Caki2 (cell line): Measurements from ENCODE around the gene PSMB7. TPM values are rescaled to one million over a fixed set of nuclear protein-coding genes. Genes with fewer than 3 reads are reported as not detected.

Source experiments
- DNase-seq: peaks from one replicate; pipeline ENCODE4 v3.0.0-alpha.2; 2015; ENCODE audit warnings: low read depth
- in situ Hi-C: cut with HindIII; loops from 2 replicates; pipeline ENCODE4 v1.10.0; 2016; ENCODE audit warnings: low sequenced_read_pairs, low pct_unique_long_range_greater_than_20kb, mixed read lengths
- total RNA-seq: library from RNA; depleted of rRNA; stranded (reverse); fragments of >200 nt; shearing (Covaris generic); gene quantifications from 2 replicates; pipeline ENCODE4 v1.2.3, GENCODE V29; 2014; ENCODE audit warnings: low replicate concordance

PSMB7 gene
- total RNA-seq, 1 experiment from 2014 or later = 142 TPM

DNA sequence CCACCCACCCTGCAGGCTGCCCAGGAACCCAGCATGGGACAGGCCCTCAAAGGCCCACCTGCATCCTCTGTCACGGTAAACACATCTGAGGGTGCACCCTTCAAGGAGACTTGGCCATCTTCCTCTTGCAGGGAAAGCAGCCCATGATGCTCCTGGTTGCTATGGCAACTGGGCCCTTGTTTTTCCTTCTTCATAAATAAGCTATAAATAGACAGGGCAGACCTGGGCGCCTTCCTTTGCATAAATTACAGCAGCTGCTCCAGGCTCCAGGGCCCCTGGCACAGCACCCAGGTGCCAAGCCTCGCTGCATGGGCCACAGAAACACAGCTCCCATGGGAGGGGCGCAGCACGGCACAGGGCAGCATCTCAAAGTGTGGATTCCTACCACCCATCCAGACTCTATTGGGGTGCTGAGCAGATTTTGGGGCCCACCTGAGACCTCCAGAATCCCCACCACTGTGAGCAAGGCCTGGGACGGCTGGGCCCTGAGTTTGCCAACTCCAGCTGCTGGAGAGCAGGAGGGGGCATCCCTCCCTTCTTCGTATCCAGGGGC, 5.8 kb upstream of the PSMB7 start:
- peak; percentile 15 for DNase-seq
- in situ Hi-C loops = no loop called here

DNA sequence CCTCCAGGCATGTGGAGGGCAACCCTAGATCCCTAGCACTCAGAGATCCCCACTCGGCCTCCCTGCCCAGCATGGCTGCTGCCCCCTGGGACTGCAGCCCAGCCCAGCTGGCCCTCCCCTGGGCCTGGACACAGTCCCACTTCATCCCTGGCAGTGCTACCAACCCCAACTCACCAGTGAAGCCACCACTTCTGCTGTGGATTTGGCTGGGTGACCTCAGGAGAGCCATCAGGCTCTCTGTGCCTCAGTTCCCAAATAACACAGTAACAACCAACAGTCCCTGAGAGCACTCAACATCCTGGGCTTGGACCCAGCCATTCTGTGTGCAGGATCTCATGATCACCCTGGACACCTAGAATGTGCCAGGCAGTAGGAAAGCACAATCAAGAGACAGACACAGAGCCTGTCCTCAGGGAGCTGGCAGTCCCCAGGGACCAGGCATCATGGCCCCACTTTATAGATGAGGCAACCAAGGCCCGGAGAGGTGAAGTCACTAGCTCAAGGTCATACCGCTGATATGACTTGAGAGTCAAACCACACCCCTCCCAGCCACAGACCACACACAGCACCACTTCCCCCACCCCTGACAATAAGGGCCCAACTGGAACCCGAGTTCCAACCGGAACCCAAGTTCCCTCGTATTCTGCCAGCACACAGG, 4.7 kb upstream of the PSMB7 start:
- in situ Hi-C loops = no loop called here
- no peak for DNase-seq

DNA sequence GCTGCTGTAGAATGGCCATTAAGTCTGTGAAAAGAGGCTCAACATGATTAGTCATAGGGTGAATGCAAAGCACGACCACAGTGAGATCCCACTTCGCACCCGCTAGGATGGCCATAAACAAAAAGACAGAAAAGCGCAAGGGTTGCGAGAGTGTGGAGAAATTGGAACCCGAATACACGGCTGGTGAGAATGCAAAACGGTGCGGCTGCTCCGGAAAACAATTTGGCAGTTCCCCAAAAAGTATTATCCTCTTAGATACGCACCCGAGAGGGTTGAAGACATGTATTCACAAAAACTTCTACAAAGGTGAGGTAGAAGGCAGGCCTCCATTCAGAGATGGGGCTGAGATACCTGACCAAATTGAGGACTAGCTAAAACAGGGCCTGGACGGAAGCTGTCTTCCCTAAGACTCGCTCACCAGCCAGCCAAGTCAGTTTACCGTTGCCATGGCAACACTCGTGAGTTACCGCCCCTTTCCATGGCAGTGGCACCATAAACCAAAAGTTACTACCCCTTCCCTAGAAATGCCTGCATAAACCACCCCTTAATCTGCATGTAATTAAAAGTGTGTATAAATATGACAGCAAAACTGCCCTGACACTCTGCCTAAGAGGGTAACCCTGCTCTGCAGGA, 726 bp upstream of the PSMB7 start:
- in situ Hi-C loops = no loop called here

DNA sequence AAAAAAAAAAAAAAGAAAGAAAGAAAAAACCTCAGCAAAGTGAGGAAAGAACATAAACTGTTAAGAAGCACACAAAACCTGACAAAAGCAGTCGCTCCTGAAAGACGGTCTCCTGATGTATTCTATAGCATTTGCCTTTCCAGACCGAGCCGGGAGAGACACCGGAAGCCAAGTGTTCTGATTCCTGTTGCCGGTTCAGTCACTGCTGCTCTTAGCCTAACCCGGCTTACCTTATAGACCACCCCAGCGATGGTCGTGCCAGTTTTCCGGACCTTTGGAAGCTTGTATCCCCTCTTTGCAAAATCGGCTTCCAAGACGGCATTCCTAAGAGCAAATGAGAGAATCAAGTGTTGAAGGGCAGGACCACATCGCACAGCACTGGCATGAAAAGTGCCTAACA, 630 bp downstream of the PSMB7 start:
- in situ Hi-C loops = no loop called here
- DNase-seq = no peak

More for the DNA sequence above, 726 bp upstream of the PSMB7 start:
- DNase-seq = no peak

DNA sequence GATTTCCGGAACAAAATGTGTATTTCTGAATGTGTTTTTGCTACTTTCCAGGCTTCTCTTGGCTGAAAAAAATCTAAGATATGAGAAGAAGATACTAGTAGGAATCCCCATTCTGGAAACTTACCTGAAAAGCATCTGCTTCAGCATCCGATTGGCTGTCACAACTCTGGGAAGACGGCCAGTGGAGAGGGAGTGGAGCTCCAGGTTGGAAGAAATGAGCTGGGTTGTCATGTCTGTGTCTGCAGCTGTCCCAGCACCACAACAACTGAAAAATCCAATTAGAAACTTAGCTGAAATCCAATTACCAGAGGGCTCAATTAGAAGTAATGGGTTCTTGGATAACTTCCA, 3.0 kb downstream of the PSMB7 start:
- no peak for DNase-seq
- in situ Hi-C loops = no loop called here

DNA sequence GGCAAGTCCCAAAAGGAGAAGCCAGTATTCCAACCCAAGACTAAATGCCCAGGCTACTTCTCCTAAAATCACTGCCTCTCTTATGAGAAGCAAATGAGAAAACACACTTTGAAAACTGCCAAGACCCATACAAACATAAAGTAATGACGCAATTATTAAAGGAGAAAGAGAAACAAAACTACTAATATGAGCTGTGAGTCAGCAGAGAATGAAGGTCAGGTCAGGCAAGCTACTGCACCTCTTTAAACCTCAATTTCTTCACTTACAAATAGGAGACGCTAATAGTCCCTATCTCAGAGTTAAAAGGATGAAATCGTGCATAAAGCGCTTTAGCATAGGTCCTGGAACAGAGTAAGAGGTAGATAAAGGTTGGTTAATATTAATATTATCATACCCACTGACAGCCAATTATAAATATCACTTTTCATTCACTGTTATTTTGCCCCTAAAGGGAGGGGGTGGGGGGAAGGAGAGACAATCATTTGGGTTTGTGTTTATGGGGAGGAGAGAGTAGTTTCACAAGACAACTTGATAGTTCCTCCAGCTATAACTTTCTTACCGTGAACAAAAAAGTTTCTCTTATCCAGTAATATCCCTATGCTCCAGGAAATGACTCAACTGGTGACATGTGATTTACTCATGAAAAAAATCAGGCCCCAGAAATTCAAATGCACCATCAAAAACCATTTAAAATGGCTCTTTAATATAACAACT, 3.6 kb downstream of the PSMB7 start:
- peak; percentile 43 for DNase-seq
- in situ Hi-C loops = no loop called here

DNA sequence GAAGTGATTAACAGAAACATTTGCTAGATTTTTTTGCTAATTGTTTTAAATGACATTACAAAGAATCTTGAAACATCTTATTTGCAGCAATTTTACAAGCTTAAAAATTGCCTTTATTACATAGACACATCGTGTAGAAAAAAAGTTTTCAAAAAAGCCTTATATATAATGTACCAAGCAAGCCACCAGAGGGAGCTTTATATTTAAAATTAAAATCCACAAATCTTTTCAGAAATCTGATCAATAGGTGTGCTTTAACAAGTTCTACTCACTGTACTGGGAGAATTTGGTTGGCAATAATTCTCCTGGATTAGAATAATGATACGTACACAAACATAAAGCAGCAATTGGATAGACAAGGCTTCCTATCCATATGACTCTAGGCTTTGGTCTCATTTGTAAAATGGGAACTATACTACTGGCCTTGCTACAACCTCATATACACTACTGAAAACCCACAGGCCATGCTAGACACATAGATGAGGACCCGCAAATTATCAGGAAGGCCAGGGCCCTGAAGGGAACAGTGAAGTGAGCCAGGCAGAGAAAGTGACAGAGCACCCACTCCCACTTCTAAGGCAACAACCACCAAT, 4.8 kb downstream of the PSMB7 start:
- DNase-seq = peak; percentile 19
- in situ Hi-C loops = no loop called here

DNA sequence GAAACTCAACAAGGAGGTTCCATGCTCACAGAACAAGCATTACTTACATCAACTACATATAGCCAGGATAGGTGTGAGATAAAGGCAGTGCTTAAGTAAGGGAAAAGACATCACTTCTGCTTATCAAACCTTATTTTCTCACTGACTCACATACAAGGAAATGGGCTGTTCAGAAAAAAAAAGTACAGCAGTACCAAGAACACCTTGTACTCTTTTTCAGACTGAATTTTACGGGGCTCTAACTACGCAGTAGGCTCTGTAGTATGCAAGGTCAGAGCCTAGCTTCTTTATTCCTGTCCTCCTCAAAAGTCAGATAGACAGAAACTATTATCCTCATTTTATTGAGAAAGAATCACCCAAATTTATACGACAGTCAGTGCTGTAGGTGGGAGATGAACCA, 5.8 kb downstream of the PSMB7 start:
- DNase-seq = peak; percentile 11
- in situ Hi-C loops = no loop called here

DNA sequence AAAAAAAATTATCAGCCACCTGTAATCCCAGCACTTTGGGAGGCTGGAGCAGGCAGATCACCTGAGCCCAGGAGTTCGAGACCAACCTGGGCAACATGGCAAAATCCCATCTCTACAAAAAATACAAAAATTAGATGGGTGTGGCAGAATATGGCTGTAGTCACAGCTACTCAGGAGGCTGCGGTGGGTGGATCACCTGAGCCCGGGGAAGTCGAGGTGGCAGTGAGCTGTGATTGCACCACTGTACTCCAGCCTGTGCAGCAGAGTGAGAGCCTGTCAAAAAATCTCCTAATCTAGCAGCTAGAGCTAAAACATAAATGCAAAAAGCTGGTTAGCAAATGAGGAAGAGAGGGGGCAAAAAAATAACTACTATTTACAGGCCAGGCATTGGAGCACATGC, 12.0 kb downstream of the PSMB7 start:
- in situ Hi-C loops = no loop called here
- no peak for DNase-seq

DNA sequence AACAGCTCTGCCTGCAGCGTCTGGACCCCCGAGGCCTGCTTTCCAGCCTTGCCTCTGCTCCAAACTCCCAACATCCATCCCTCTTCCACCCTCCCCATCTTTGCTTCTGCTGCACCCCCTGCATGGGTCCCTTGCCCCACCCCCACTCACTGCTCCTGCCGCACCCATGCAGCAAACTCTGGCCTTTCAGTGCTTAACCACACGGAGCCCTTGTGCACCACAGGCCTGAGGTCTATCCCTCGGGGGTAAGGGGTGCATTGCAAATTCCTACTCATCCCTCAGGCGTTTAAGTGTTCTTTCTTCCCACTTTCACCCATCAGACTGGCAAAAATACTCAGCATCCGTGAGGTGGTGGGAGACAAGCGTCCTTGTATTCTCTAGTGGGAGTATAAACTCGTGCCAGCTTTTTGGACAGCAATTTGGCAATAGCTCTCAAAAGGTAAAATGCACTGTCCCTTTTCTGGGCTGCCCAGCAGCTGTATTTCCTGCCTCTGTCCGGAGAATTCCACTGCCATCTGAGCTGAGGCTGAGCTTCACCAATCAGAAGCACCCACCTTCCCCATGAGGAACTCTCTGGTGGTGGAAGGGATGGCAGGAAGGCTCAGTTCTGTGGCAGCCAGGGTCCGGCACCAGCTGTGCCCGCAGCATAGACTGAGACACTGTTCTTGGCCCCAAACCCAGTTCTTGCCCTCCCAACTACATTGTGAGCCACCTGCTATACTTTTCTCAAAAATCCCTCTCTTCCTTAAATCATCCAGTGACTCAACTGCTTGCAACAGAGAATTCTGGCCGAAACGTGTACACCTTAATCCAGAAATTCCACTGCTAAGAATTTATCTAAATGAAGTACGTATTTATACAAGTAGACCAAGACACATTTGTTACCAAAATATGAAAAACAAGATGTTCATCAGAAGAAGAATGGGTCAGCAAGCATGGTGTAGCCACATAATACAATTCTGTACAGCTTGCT, 15.0 kb downstream of the PSMB7 start:
- DNase-seq = no peak
- in situ Hi-C loops = no loop called here

DNA sequence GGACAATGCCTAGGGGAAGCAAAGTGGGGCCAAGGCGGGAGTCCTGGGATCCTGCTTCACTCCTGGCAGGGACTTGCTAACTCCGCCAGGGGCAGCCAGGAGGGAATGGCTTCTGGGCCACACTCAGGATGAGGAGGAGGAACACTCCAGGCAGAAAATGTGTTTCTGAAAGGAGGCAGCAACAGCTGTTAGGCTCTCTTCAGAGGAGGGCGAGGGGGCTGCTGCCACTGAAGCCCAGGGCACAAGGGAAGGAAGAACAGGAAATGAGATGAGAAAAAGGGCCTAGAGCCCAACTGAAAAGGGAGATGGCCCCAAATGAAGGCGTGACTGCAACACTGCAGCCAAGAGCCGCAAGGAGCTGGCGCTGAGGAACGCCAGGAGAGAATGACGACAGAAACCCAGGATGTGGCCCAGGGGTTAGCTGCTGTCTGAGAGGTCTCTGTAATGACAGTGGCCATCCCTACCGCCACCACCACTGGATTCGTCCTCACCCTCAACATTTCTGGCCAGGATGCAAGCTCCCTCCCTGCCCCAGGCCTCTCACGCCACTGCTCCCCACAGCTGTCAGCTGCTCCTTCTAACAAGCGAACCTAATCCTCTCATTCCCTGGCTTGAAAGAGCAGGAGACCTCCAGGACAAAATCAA, 15.8 kb downstream of the PSMB7 start:
- in situ Hi-C loops = no loop called here
- DNase-seq = no peak

DNA sequence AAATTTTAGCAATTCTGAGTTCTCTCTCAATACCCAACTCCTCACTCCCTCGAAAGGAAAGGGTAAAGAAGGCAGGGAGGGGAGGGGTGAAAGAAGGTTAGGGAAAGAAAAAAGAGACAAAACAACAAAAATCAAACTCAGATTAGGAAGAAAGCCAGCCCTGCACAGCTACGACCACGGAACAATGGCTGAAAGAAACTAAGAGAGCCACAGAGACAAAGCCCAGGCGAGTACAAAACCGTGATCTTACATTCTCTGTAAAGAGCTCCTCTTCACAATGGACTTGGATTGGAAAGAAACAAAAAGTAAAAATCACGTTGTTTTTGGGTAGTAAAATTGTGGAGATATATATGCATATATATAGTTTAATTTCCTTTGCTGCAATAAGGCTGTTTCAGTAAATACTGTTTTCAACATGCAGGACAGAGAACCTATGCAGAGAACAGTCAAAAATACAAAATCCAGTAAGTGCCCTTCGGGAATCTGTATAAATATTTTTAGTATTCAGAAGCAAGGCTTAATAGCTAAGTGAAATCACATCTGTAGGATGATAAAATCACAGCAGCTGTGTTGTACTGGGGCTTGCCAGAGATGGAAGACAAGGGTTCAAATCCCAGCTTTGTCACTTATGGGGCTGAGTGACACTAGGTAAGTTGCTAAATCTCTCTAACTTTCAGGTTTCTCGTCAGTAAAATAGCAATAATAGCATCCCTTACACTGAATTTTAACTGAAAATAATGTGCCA, 16.9 kb downstream of the PSMB7 start:
- in situ Hi-C loops = no loop called here

DNA sequence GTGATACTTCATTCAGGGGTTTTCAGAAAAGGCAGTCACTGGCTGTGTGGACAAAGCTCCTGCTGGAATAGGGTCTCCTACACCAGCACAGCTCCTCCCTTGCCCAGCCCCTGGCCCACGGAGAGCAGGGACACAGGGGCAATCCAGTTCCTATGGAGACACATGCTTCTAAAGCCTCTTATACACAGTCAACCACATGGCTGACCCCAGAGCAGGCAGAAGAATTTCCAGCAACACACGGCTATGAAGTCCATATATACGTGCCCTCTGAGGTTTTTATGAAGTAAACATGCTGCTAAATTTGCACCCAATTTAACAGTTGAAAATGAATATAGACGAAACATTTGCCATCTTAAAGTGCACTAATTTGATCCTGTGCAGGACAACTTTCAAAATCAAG, 19.4 kb downstream of the PSMB7 start:
- in situ Hi-C loops = no loop called here
- DNase-seq = no peak

More for the DNA sequence above, 16.9 kb downstream of the PSMB7 start:
- DNase-seq = no peak

DNA sequence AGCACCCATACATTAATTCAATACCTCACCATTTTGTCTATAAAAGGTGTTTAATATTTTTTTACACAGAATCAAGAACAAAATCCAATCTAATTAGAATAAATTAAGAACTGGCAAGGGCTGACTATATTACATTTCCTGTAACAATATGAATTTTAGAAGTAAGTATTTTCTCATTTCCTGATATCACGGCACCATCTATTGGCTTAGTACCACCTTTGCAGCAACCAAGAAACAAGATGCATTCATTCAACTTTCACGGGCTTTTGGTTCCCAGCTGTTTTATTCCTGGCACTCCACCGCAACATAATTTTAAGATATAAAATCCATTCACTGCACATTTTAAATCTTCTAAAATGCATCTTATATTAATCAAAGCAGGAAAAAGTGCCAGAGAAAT, 20.6 kb downstream of the PSMB7 start:
- DNase-seq = no peak
- in situ Hi-C loops = no loop called here

DNA sequence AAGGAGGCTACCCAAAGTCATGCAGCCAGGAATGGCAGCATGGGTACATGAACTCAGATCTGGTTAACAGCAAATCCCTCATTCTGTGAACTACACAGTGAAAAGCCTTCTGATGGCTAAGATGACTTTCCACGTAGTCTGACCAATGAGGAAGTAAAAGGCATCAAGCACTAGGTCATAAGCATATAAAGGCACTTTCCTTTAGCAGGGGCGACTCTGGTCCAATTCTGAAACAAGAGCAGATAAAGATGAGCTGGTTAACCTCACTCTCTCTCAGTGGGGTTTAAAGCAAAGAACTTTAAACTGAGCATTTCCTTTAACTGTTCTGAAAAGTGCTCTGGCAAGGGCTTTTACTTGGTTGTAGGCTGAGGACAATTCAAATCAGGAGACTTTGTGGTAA, 21.1 kb downstream of the PSMB7 start:
- in situ Hi-C loops = no loop called here
- DNase-seq = no peak

DNA sequence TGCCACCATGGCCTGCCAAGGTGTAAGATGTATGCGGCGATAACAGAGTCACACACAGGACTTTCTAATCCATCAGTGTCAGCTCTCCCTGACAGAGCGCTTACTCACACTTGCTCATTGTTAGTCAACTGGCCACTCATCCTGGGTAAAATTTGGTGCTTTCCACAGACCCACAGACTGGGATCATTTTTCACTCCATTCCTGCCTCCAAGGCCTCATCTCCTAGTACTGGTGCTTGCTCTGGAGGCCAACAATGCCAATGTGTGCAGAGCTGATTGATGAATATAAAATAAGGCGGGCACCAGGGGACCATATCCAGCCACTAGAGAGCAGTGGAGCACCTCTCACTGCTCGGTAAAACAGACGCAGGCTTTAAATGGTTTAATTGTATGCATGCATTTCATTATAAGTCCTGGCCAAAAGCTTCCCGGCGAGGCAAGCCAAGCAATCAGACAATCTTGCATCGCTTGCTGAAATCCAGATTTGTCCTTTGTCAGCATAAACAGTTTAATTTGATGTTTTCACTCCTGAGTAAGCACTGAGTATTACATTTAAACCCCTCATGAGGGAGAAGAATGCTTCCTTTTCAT, 22.3 kb downstream of the PSMB7 start:
- DNase-seq = peak; percentile 95
- in situ Hi-C loops = no loop called here
